Measurements from ENCODE around the gene PDP2.

The PDP2 gene

DNA sequence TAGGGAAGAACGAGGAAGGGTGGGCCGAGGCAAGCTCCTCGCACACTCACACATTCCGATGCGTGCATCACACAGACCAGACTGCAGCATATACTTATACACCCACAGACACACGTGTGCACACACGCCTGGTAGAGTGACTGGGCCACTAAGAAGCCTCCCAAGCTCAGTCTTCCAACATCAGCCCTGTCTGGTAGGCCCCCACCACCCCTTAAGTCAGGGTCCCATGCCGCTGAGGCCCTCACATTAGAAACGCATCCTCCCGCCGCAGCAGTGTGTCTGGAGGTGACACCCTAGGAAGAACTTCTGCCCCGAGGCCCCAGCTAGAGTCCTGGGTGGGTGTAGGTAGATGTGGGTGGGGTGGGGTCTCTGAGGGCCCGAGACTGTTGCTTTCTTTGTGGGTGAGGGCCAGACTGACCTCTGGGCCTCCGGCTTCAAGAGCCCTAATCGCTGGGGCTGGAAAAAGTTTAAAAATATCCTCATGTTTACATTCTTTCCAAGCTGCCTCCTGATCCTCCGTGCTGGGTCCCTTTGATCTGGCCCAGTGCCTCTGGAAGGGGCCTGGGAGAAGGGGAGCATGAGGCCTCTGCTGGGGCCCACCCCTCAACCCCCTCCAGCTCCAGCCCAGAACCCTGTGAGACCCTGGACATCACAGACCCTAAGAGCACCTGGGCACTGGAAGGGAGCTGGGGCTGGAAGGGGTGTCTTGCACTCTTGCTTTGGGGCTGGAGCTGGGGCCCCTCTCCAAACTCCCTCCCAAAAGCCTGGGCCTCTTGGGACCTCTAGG is 24.7 kb downstream of the PDP2 start:
- DNase-seq, result no peak

DNA sequence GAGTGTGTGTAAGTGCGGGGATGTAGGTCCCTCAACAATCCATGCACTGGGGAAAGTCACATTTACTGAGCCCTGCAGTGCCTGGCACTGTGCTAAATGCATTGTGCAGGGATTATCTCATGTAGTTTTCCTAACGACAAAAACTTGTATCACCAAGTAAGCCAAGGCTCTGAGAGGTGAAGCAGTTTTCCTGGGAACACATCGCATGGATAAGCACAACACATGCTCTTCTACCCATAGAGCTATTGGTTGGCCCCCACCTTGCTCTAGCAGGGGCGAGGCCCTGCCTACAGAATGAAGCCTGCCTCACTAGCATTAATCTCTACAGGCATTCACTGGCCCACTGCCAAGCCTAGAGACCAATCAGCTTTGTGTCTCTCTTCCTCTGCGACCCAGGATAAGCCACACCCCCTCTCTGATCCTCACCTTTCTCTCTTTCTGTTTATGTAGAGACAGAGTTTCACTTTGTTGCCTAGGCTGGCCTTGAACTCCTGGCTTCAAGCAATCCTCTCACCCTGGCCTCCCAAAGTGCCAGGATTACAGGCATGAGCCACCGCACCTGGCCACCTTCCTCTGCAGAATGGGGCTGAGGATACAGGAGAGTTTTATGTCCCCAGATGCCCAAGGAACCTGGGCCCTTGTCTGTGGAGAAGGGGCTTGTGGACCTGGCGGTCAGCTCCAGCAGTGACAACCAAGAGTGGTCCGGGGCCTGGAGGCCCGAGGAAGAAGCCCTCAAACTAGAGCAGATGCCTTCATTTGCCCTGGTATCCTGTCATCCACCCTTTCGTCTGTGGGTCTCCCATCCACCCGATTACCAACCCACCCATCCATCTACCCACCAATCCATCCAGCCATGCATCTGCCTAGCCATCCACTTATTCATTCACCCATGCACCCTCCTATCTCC is 25.6 kb downstream of the PDP2 start:
- DNase-seq, result no peak

GRCh38 chr16:66906916-66907836 is 26.9 kb downstream of the PDP2 start:
- DNase-seq, result no peak

GRCh38 chr16:66908116-66908515 is 27.8 kb downstream of the PDP2 start:
- DNase-seq, result no peak

GRCh38 chr16:66908762-66909559 is 28.6 kb downstream of the PDP2 start:
- no peak for DNase-seq

- no peak for DNase-seq
Observed at GRCh38 chr16:66910175-66910940, 30.0 kb downstream of the PDP2 start.

- DNase-seq, result no peak
Observed at GRCh38 chr16:66911112-66911511, 30.8 kb downstream of the PDP2 start.

DNA sequence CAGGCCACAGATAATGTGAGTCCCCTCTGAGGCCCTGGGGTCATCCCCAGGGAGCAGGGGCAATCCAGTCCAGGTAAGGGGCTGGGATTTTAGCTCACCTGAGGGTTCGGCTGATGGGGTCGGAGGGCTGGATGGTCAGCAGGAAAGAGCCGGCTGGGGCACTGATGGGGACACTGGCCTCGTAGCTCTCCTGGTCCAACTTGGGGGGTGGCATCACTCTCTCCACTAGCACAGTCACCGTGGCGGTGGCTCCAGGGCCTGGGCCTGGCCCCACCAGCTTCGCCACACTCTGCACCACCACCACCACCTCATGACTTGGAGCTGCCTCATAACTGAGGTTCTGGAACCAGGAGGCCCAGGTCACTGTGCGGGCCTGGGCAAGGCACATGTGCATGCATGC is 31.5 kb downstream of the PDP2 start:
- no peak for DNase-seq

DNA sequence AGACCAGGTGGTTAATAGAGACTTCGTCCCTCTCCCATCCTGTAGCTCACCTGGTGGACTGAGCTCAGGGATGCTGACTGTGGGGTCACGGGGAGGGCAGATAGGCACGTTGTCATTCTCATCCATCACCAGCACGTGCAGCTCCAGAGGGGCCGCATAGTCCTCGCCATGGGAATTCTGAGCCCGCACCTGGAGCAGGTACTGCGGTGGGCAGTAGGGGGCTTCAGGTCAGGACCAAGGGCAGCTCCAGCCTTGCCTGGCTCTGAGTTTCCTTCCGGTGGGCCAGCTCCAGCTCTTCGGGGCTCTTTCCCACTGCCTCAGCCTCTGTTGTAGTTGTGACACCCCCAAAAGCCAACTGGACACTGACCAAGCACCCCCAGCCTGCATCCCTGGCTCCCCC is 32.8 kb downstream of the PDP2 start:
- no peak for DNase-seq

DNA sequence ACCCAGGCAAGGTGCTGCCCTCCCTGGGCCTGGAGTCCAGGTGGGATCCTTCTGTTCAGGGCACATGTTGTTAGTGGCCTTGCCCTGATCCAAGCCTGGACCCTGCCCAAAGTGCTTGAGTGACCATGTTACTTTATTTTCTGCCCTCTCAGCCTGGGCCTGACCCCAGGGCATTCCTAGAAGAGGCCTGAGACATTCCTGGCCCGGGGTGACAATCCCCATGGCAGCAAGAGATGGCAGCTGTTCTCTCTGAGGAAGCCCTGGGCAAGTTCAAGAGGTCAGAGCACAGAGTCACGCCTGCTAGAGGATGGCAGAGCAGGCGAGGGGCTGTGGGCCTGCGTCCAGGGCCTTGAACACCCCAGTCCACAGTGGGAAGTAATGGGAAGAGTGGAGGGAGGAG is 33.4 kb downstream of the PDP2 start:
- no peak for DNase-seq

DNA sequence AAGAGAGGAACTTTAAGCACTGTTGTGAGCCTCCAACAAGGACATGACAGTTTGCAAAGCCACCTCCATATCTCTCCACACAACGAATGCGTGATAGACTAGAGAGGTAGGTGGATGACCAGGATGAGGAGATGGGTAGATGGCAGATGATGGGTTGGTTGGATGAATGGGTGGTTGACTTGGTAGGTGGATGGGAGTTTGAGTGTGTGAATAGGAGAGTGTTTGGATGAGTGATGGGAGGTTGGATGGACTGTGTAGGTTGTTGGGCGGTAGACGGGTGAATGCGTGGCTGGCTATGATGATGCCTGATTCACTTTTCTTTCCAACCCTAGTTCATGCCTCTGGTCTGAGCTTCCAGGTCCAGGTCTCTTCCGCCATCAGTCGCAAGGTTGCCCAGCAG is 34.2 kb downstream of the PDP2 start:
- DNase-seq, result no peak

GRCh38 chr16:66915041-66915440 is 34.7 kb downstream of the PDP2 start:
- DNase-seq, result no peak

DNA sequence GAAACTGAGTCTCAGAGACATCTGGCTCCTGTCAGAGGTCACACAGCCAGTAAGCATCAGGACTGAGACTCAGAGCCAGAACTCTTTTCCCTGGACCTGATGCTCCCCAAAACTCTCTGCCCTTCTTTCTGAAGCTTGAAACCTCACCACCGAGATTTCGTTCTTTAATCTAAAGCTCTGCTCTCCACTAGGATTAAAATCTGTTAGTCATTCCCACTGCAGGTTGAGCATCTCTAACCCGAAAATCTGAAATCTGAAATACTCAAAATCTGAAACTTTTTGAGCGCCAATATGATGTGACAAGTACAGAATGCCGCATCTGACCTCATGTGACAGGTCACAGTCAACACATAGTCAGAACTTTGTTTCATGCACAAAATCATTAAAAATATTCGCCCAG is 36.2 kb downstream of the PDP2 start:
- no peak for DNase-seq

- no peak for DNase-seq
Observed at GRCh38 chr16:66917741-66918140, 37.4 kb downstream of the PDP2 start.

- no peak for DNase-seq
Observed at GRCh38 chr16:66918355-66918754, 38.0 kb downstream of the PDP2 start.

- DNase-seq, result no peak
Observed at GRCh38 chr16:66918803-66919568, 38.7 kb downstream of the PDP2 start, which contains the start of gene CDH16. Gene CDH16 (minus strand): TSS chr16:66918885. CDS start chr16:66918065, 820 bp downstream.

DNA sequence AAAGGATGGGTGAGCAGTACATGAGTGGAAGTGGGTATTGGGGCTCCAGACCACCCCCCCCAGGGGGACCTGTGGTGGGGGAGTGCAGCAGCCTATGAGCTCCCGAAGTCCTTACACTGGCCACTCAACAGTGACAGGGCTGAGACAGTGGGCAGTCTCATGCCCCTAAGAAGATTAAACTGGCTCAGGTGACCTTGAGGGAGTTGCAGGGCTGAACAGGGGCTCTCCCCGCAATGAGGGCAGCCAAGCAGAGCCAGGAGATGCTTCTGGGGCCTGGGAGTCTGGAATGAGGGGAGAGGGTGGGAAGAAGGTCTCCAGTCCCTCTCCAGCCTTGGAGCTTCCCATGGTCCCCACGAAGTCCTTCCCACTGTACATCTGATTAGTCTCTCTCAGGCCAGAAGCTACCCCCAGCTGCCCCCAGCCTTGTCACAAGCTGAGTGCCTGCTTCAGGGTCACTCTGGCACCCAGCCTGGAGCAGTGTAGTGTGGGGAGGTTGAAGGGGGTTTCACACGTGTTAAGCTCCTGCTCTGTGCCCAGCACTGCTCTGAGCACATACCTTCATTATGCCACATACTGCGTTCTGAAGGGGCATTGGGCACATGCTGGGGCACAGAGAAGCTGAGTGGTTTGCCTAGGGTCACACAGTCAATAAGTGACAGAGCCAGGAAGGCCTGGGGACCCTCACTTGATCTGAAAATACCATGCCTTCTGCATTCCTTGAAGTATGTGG is 39.4 kb downstream of the PDP2 start:
- no peak for DNase-seq

DNA sequence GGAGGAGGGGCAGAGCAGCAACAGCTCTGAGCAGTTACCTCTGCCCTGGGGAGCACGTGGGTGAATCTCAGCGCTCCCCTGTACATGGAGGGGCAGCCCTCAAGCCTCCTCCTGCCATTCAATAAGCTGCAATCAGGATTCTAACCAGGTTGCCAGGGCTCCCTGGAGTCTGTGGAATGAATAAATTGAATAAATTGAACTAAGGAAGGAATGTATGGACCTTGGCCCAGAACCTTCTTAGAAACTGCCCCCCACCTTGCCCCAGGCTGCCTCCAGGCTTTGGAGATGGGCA is 39.9 kb downstream of the PDP2 start:
- DNase-seq, result no peak

DNA sequence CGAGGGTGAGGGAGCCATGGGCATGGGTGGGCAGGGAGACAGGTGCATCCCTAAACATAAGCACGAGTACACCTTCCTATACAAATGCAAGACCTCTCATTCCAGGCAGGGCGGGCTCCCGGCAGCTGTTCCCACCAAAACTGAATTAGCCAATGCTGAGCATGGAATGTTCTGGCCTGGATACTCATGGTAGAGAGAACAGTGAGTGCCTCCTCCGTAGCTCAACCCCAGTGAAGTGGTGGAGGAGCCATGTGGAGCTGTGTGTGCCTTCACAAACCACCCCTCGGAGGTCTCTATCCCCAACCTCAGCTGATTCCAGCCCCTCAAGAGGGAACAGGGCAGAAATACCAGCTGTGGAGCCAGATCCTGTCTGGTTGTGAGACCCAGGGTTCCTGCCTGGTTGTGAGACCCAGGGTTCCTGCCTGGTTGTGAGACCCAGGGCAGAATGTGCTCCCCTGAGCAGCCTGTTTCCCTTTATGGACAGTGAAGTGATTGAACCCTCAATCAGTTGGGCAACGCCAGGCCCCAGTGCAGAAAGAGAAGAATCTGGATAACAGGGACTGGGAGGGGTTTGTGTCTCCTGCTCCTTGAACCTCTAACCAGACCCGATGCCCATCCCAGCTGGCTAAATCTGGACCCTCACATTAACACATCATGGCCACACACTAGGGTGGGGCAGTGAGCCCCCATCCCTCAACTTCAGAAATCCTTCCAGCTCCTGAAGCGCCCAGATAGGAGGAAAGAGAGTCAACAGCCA is 40.8 kb downstream of the PDP2 start:
- no peak for DNase-seq

Measured in SIG-M5 (cell line).